ENCODE measurements around the gene HINT1. TPM values are rescaled to one million over a fixed set of nuclear protein-coding genes. Genes with fewer than 3 reads are reported as not detected.
A peak's percentile ranks its signal among the peaks of the same experiment; 100 is the strongest.

The HINT1 gene
- total RNA-seq, 1 experiment from 2014 or later = 249 TPM

DNA sequence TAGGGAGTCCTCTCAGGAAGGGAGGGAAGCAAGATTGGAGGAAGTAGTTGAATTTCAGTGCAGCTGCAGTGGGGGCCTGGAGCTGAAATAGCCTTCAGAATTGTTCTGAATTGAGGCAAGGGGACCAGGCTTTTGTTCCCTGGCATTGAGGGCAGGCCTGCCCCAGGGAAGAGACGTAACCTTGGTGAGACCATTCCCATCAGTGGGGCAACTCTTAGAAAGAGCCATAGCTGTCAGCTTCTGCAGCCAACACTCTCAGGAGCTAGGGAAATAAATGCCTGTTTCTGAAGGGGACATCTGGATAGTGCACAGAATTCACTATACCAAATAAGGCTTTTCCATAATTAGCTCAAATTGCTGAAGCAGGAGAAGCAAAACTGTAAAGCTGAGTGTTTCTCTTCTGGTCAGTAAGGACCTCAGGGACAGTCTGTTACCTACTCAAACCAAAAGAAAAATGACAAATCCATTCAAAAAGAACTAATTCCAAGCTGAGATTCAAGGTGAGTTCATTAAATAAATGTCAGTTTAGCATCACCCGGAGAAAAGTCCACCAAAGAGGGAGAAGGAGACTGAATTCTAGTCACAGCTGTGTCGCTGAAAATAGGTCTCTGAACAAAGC lies 49.7 kb upstream of the HINT1 start:
- H3K27ac ChIP-seq (ENCODE audit: insufficient read length, low read depth, low read length) = no peak overlapping the region
- H2BK12ac ChIP-seq (ENCODE audit: insufficient read length, low read depth, low read length) = no peak overlapping the region
- no peak overlapping the region for H2AFZ ChIP-seq (ENCODE audit: low read length)
- H3K9ac ChIP-seq (ENCODE audit: extremely low read depth, insufficient read length, low read length) = no peak overlapping the region
- H2AK5ac ChIP-seq (ENCODE audit: insufficient read length, low read length) = no peak overlapping the region
- H3K23me2 ChIP-seq (ENCODE audit: insufficient read length, low read depth, low read length, poor library complexity, severe bottlenecking) = no peaks in the 10 kb centered on the region
- no peak for DNase-seq
- H3K56ac ChIP-seq (ENCODE audit: insufficient read length, low read depth, low read length) = no peak overlapping the region
- no peaks in the 10 kb centered on the region for H3K9me3 ChIP-seq (ENCODE audit: control insufficient read depth, low read depth, low read length)
- H4K91ac ChIP-seq (ENCODE audit: insufficient read length, low read depth, low read length) = no peak overlapping the region
- no peaks in the 10 kb centered on the region for H3K79me1 ChIP-seq (ENCODE audit: insufficient read depth, low read depth, low read length, poor library complexity, severe bottlenecking)
- Mint-ChIP-seq H3K4me1 (peaks cover 3 to 12% of the 10 kb centered on the region in 2 experiments), H3K4me3 (no peak overlapping the region), H3K27ac (no peak overlapping the region; a peak in 2 of 7 replicates), H3K9me3 (no peaks in the 10 kb centered on the region; a peak in 1 of 5 replicates), H3K36me3 (ENCODE audit: insufficient read depth in 1 of 3, low read depth in 3 of 3) (no peaks in the 10 kb centered on the region; a peak in 1 of 7 replicates), H3K27me3 (ENCODE audit: low read depth) (no peaks in the 10 kb centered on the region)
- H4K5ac ChIP-seq (ENCODE audit: insufficient read length, low read depth, low read length) = no peak overlapping the region
- no peak overlapping the region for H2BK120ac ChIP-seq (ENCODE audit: low read depth, low read length, poor library complexity, severe bottlenecking)
- no peak overlapping the region for H3K4ac ChIP-seq (ENCODE audit: low read depth, low read length)
- H3K4me2 ChIP-seq (ENCODE audit: insufficient read depth, insufficient read length, low read length) = no peak overlapping the region
- H2BK15ac ChIP-seq (ENCODE audit: low read depth, low read length) = no peak overlapping the region
- H3K18ac ChIP-seq (ENCODE audit: insufficient read length, low read depth, low read length) = no peak overlapping the region
- no peak overlapping the region for H3T11ph ChIP-seq (ENCODE audit: low read length)
- no peak overlapping the region for H4K8ac ChIP-seq (replicated peaks; ENCODE audit: insufficient read length, low read depth, low read length)
- no peaks in the 10 kb centered on the region for H3K4me1 ChIP-seq (ENCODE audit: insufficient read depth, low read length)
- H3K27me3 ChIP-seq (ENCODE audit: insufficient read depth, low read length) = no peaks in the 10 kb centered on the region
- H3K23ac ChIP-seq (ENCODE audit: insufficient read length, low read depth, low read length) = no peak overlapping the region
- no peak for TF ChIP-seq CTCF (conservative IDR thresholded peaks at IDR 0.05)
- H2BK5ac ChIP-seq (ENCODE audit: insufficient read length, low read length) = no peak overlapping the region
- no peak overlapping the region for H2BK20ac ChIP-seq (ENCODE audit: low read depth, low read length, poor library complexity, severe bottlenecking)
- no peaks in the 10 kb centered on the region; the same call in 1 of the 2 replicates for H3K79me2 ChIP-seq (ENCODE audit: insufficient read depth, low read length)
- H4K20me1 ChIP-seq (ENCODE audit: control insufficient read depth, insufficient read depth, insufficient read length) = no peaks in the 10 kb centered on the region
- H3K14ac ChIP-seq (ENCODE audit: insufficient read depth, low read length) = peak overlapping the region; percentile 47; the same call in 1 of the 2 replicates
- WGBS (ENCODE audit: extremely low coverage, insufficient read length, low lambda C conversion rate) = no CpG with 5 or more reads among the region's 3 CpGs

Data from H9 (cell line).